Stimulated activated CD4-positive, alpha-beta T cell treated with anti-CD3 and anti-CD28 coated beads, Interleukin-15, amount 100 ng/mL, for 1 hour (primary cell): Measurements from ENCODE around the gene MORN5.

ENCODE experiments used
- DNase-seq, 2 donors: peaks; one replicate each; pipeline ENCODE4 v3.0.0-alpha.2; 2020; ENCODE audit warnings: low read depth in 1 of 2, low spot score in 1 of 2

The MORN5 gene

DNA sequence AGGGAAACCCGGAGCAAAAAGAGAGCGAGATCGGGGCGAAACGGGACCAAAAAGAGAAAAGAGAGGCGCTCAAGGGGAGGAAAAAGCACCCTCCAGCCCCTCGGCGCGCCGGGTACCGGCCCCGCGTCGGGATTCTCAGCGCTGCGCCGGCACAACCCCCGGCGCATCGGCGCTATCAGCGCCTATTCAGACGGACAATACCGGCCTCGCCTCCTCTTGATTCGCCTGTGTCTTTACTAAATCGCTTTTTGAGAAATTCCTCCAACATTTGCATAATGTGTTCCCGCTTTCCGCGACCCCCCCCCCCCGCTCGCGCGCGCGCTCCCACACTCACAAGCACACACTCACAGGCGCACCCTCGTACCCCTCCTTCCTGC lies 68.5 kb downstream of the MORN5 start:
- no peak for DNase-seq

DNA sequence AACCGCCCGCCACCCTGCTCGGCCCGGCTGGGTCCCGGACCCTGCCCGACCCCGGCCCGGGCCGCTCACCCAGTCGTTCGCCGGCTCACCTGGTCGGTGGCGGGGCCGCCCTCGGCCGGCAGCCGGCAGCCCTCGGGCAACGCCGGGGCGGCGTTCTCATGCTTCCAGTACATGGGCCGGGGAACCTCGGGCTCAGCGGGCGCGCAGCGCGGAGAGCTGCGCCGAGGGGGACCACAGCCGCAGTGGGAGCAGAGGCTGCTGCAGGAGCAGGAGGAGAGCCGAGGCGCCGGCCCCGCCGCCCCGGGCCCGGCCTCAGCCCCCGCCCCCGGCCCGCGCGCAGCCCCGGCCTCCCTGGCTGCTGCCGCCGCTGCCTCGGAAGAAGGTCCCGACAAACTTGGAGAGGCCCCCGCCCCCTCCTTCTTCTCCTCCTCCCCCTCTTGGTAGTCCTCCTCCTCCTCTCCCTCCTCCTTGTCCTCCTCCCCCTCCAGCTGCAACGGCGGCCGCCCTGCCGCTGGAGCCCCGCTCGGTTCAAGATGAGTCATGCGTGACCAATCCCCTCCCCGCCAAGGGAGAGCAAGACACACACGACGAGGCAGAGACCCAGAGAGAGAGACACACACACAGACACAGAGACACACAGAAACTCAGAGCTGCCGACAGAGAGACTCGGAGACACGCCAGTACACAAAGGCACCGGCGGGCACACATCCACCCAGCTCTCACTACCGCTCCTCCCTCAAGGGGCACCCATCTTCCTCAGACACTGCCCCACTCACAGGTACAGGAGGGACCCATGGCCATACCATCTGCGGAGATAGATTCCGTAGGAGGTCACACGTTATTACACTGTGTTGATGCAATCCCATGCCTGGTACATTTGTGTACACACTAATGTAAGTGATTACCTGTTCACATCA lies 69.1 kb downstream of the MORN5 start, which contains the start of gene LHX6:
Gene LHX6, minus strand, starts transcription at position 390 of the 917 bp plus-strand sequence. Its CDS starts 217 bp downstream, at position 173.
- DNase-seq = no peak

DNA sequence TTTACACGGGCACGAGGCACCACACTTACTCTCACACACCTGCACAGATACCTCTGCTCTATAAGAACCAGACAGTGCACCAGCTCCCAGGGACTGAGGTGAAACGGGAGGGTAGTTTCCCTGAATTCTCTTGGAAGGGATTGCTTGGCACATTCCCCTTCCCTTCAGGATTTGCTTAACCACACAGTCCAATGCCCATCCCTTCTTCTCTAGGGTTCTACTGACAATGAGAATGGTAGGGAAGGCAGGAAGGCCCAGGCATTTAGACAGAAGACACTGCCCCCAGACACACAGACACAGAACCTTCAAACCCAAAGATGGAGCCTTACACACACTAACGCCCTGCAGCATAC lies 69.8 kb downstream of the MORN5 start:
- no peak for DNase-seq

DNA sequence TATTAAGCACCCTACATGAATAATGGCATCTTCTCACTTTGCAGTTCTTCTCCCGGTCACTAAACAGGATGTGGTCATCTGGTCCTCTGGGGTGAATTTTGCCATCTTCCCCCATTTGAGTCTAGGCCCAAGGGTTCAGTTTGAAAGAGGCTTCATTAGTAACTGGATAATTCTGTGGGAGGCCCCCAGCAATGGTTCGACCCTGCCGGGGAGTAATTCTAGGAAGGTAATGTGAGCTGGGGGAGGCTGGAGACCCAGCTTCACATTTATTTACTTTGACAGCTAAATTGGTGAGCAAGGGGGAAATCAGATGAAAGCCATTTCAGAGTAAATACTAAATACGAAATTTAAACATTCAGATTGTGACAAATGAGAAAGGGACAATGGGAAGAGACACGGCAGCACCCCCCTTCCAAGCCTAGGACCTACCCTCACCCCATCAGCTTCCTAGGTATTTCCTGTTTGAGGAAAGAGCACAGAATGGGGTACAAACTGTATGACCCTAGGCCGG lies 73.1 kb downstream of the MORN5 start:
- DNase-seq = no peak

DNA sequence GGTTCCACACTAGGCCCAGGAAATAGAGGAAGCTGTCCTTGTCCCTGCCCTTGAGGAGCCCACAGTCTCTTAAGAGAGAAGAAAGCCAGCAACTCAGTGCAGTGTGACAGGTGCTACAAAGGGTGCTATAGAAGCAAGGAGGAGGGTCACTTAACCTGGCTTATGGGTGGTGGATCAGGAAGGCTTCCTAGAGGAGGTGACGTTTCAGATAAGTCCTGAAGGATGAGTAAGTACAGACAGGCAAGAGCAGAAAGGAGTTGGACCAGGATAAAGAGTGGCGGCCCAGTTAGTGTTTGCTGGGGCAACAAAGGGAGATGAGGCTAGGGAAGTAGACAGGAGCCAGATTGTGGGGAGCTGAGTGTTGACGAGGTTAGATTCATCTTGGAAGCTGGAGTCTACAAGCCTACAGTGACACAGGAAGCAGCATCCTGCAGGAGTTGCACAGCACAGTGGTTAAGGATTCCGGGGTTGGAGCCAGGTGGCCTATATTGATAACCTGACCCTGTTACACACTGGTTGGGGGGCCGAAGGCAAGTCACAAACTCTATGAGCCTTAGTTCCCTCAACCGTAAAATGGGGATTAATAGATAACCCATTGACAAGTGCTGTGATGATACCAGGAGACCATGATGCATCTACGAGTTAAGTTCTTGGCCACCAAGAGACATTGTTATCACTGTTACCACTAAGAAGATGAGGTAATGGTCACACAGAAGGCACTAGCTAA lies 74.5 kb downstream of the MORN5 start:
- DNase-seq = no peak

DNA sequence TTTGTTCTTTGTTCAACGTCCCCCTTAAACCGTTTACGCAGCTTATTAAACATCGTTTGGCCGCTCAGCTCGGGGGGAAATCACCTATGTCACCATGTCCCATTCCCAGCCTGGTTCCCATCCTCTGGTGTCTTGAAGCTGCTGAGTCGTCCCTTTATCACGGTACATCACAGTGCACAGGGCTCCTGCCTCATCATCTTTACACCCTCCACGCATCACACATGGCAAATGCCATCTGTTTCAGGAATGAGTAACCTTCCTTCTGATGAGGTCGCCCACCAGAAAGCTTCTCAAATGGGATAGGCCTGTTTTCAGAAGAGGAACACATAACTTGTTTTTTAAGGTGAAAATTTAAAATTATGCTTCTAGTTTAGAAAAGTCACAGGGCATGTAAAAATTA lies 77.0 kb downstream of the MORN5 start:
- no peak for DNase-seq

DNA sequence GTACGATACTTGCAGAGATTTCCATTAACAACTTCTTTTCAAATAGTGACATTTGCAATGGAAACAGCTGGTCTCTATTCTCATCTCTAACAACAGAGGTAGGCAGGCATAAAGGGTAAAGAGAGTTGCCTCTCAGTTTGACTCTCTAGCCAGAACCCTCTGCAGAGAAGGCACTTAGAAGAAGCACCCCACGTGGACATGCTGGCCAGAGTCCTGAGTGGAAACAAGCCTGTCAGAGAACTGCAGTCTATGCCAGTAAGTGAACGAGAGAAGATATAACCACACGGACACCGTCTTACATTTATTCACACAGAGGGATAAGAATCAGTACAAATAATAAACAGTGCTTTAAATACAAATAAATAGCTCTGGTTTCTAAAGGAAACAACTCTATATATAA lies 80.0 kb downstream of the MORN5 start:
- no peak for DNase-seq

DNA sequence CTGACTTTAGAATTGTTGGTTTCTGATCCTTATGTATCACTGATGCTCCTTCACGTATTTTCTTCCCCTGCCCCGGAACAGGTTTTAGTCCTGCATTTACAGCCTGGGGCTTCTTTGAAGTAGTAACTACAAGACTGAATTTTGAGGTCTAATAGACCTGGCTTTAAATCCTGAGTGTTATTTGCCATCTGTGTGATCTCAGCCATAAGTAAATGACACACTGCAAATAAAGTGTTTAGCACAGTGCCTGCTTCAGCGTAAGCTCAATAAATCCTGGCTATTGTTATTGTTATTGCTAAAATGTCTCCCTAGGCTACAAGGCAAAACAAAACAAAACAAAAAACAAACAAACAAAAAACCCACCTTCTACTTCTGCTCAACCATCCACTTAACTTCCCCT lies 84.6 kb downstream of the MORN5 start:
- DNase-seq = no peak

DNA sequence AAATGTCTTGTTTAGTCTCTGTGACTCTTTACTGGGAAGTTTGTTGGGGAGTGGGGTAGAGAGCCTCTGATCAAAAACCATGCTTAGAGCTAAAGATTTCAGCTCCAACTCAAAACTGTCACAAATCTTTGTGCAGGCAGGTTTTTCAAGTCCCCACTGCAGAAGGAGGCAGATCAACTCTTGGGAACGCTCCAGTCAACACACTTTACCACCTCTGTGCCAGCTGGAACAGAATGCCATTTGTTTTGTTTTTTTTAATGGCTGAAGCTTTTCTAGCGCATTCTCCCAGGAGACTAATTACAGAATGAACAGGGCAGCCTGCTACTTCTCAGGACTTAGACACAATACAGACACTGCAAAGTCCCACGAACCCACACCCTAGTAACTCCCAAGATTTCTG lies 87.0 kb downstream of the MORN5 start:
- no peak for DNase-seq

DNA sequence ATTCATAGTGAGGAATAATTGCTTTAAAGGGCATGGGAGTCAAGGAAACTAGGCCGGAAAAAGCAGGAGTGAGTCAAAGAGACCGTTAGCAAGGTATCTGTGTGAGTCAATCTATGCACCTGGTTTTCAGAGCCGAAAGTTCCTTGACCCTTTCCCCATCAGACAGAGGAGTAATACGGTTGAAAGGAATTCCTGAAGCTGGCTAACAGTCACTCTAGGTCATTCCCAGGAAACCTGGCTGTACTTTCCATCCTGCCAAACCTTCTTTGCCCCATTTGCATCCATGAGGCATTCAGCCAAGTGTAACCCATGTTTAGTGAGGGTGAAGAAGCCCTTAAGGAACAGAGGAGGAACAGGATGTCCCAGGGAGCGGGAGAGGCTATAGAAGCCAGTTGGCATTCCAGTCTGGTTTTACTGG lies 88.7 kb downstream of the MORN5 start:
- DNase-seq = no peak
